A549 (cell line): Measurements from ENCODE around the gene TEX36.

Experiments
- CTCF ChIP-seq: fragments of >200 bp; sonication (Bioruptor Twin); formaldehyde crosslinking; IDR thresholded peaks from 3 replicates; pipeline ENCODE4 v1.5.1; 2016
- EHMT2 ChIP-seq: fragments of 200-600 bp; sonication (generic); IDR thresholded peaks from 2 replicates; pipeline ENCODE4 v1.6.1; 2016; ENCODE audit warnings: antibody characterized with exemption, low read depth, mild to moderate bottlenecking, moderate library complexity
- EP300 ChIP-seq, 2 experiments: fragments of >200 bp; sonication (Bioruptor Twin); formaldehyde crosslinking; IDR thresholded peaks; 2 replicates in 1 of 2; 3 replicates in 1 of 2; pipeline ENCODE4 v1.6.1; 2016 to 2017
- MAFK ChIP-seq: fragments of 450-650 bp; IDR thresholded peaks from 2 replicates; pipeline ENCODE4 v1.6.1; 2014; ENCODE audit not compliant: partially characterized antibody
- POLR2A ChIP-seq: IDR thresholded peaks from 2 replicates; pipeline ENCODE4 v1.6.1; 2012; ENCODE audit warnings: mild to moderate bottlenecking, low read length
- RCOR1 ChIP-seq: fragments of 150-350 bp; IDR thresholded peaks from 2 replicates; pipeline ENCODE4 v1.6.1; 2014; ENCODE audit warnings: antibody characterized with exemption, low read length, low read depth
- RFX5 ChIP-seq: fragments of 450-650 bp; IDR thresholded peaks from 2 replicates; pipeline ENCODE4 v1.7.1; 2014; ENCODE audit warnings: antibody characterized with exemption, mild to moderate bottlenecking, moderate library complexity
- SREBF2 ChIP-seq: fragments of 450-650 bp; IDR thresholded peaks from 2 replicates; pipeline ENCODE4 v1.6.1; 2014; ENCODE audit warnings: mild to moderate bottlenecking, moderate library complexity

GRCh38 chr10:125683821-125684220, 858 bp upstream of the TEX36 start:
- TF ChIP-seq MAFK (no peak), RFX5 (no peak), EHMT2 (no peak), SREBF2 (no peak), CTCF (no peak), EP300 (IDR thresholded peaks at IDR 0.05) (no peak), POLR2A (no peak), RCOR1 (no peak)
